GM21576 (cell line): ENCODE results near the gene NOS3.

ENCODE experiments used
- ATAC-seq: cut with Tn5 transposase; IDR thresholded peaks from one replicate; pipeline ENCODE4 v1.9.1; 2021; ENCODE audit warnings: mild to moderate bottlenecking, moderate library complexity; ENCODE audit not compliant: unreplicated experiment

The NOS3 gene

GRCh38 chr7:150990416-150991186 is at the start of gene NOS3:
TSS of gene NOS3 (plus strand) at chr7:150991017. CDS start at chr7:150993804, 2,787 bp downstream.
- ATAC-seq = no peak

- ATAC-seq = no peak
Measured at GRCh38 chr7:150941351-150942000, 49.3 kb upstream of the NOS3 start.

- ATAC-seq = peak; percentile 59
Measured at GRCh38 chr7:150942001-150942590, 48.7 kb upstream of the NOS3 start.

GRCh38 chr7:150942591-150943452 is 48.0 kb upstream of the NOS3 start:
- ATAC-seq = no peak

- no peak for ATAC-seq
Measured at GRCh38 chr7:150943453-150943814, 47.4 kb upstream of the NOS3 start.

GRCh38 chr7:150944066-150945042 is 46.5 kb upstream of the NOS3 start:
- ATAC-seq = no peak

- no peak for ATAC-seq
Measured at GRCh38 chr7:150945171-150945852, 45.5 kb upstream of the NOS3 start.

- no peak for ATAC-seq
Measured at GRCh38 chr7:150945853-150946420, 44.9 kb upstream of the NOS3 start.

GRCh38 chr7:150946421-150947240 is 44.2 kb upstream of the NOS3 start:
- ATAC-seq = no peak

- ATAC-seq = no peak
Measured at GRCh38 chr7:150947241-150947745, 43.5 kb upstream of the NOS3 start.

- no peak for ATAC-seq
Measured at GRCh38 chr7:150947761-150948651, 42.8 kb upstream of the NOS3 start.

- ATAC-seq = no peak
Measured at GRCh38 chr7:150948791-150949251, 42.0 kb upstream of the NOS3 start.

GRCh38 chr7:150949564-150949963 is 41.3 kb upstream of the NOS3 start:
- ATAC-seq = no peak

GRCh38 chr7:150949971-150950491 is 40.8 kb upstream of the NOS3 start:
- no peak for ATAC-seq

- no peak for ATAC-seq
Measured at GRCh38 chr7:150950496-150951180, 40.2 kb upstream of the NOS3 start.

GRCh38 chr7:150951181-150951520 is 39.7 kb upstream of the NOS3 start:
- ATAC-seq = no peak
